Memory B cell (primary cell): ENCODE data around the gene HLA-A.
A peak's percentile ranks its signal among the peaks of the same experiment; 100 is the strongest.

ENCODE experiments used
- ATAC-seq: fragments of 150-1000 bp; cut with Tn5 transposase; 2 replicates; pipeline ENCODE4 v1.10.0; 2021; ENCODE audit warnings: low read depth, mild to moderate bottlenecking, moderate library complexity
- DNase-seq, 2 donors: peaks; one replicate each; pipeline ENCODE4 v3.0.0; 2022; ENCODE audit warnings: low spot score in 2 of 2
- H3K27ac Mint-ChIP-seq: one replicate; pipeline ENCODE4 v1.8.0; 2022; ENCODE audit warnings: mild to moderate bottlenecking, moderate library complexity, mixed read lengths
- H3K27me3 Mint-ChIP-seq: one replicate; pipeline ENCODE4 v1.8.0; 2022; ENCODE audit warnings: mixed read lengths
- H3K36me3 Mint-ChIP-seq: one replicate; pipeline ENCODE4 v1.8.0; 2022; ENCODE audit warnings: mild to moderate bottlenecking, mixed read lengths
- H3K4me1 Mint-ChIP-seq: one replicate; pipeline ENCODE4 v1.8.0; 2022; ENCODE audit warnings: mixed read lengths
- H3K4me3 Mint-ChIP-seq: one replicate; pipeline ENCODE4 v1.8.0; 2022; ENCODE audit warnings: mild to moderate bottlenecking, moderate library complexity, mixed read lengths
- H3K9me3 Mint-ChIP-seq: one replicate; pipeline ENCODE4 v1.8.0; 2022; ENCODE audit warnings: mixed read lengths

Gene HLA-A

DNA sequence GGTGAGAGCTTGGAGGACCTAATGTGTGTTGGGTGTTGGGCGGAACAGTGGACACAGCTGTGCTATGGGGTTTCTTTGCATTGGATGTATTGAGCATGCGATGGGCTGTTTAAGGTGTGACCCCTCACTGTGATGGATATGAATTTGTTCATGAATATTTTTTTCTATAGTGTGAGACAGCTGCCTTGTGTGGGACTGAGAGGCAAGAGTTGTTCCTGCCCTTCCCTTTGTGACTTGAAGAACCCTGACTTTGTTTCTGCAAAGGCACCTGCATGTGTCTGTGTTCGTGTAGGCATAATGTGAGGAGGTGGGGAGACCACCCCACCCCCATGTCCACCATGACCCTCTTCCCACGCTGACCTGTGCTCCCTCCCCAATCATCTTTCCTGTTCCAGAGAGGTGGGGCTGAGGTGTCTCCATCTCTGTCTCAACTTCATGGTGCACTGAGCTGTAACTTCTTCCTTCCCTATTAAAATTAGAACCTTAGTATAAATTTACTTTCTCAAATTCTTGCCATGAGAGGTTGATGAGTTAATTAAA is 3.0 kb downstream of the HLA-A start:
- Mint-ChIP-seq H3K36me3 (peaks cover 60% of the 10 kb centered on the region), H3K4me1 (peaks cover 61% of the 10 kb centered on the region), H3K27ac (peak overlapping the region; percentile 100), H3K4me3 (peak overlapping the region; percentile 95), H3K9me3 (no peaks in the 10 kb centered on the region), H3K27me3 (no peaks in the 10 kb centered on the region)
- DNase-seq (no peak), ATAC-seq (no peak)

DNA sequence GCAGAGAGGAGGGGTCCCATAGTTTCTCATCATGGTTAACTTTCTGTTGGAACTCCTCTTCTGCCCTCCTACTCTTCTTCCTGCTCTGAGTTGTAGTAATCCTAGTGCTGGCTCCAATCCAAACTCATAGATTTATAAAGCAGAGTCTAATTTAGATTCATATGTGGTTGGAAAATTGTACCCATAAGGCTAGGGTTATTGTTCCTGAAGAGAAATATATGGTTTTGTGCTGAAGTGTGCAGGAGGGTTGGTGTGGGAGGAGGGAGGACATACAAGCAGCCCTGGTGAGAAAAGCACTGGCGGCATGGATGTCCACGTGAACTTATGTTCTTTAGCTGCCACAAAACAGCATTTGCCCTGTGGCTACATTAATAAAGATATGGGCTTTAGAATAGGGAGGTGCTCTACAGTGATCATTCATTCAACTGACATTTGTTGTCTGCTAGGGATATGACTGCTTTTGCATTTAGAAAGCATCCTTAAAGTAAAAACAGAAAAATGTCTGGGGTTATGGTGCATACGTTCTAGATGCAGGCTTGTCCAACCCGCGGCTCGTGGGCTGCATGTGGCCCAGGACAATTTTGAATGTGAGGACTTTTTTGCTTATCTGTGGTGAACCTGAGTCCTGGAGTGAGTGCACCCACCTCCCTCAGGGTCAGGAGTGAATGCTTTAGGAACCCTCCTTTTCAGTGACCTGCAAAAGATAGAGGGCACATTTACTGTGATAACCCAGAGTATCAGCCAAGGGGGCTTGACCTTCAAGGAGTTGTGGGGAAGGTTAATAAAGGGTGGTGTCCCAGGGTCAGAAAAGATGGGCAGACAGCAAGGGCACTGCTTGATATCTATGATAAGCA is 4.1 kb downstream of the HLA-A start:
- Mint-ChIP-seq H3K36me3 (peaks cover 61% of the 10 kb centered on the region), H3K4me1 (peaks cover 59% of the 10 kb centered on the region), H3K27ac (peak overlapping the region; percentile 100), H3K27me3 (no peaks in the 10 kb centered on the region), H3K9me3 (no peaks in the 10 kb centered on the region), H3K4me3 (peak overlapping the region; percentile 95)
- ATAC-seq (no peak), DNase-seq (no peak)

- peaks cover 56% of the 10 kb centered on the region for H3K4me1 Mint-ChIP-seq
These were observed 5.0 kb downstream of the HLA-A start for GRCh38 chr6:29947077-29947980.

GRCh38 chr6:29948277-29948676 is 5.9 kb downstream of the HLA-A start:
- Mint-ChIP-seq H3K9me3 (no peaks in the 10 kb centered on the region), H3K4me3 (peak overlapping the region; percentile 28), H3K4me1 (peaks cover 55% of the 10 kb centered on the region), H3K36me3 (peaks cover 55% of the 10 kb centered on the region), H3K27me3 (no peaks in the 10 kb centered on the region), H3K27ac (peak overlapping the region; percentile 100)
- ATAC-seq = peak; percentile 7
- DNase-seq = no peak

More at GRCh38 chr6:29947077-29947980, 5.0 kb downstream of the HLA-A start:
- DNase-seq = no peak
- Mint-ChIP-seq H3K27me3 (no peaks in the 10 kb centered on the region), H3K9me3 (no peaks in the 10 kb centered on the region), H3K4me3 (peak overlapping the region; percentile 34), H3K27ac (peak overlapping the region; percentile 100), H3K36me3 (peaks cover 60% of the 10 kb centered on the region)
- ATAC-seq = peak; percentile 1

DNA sequence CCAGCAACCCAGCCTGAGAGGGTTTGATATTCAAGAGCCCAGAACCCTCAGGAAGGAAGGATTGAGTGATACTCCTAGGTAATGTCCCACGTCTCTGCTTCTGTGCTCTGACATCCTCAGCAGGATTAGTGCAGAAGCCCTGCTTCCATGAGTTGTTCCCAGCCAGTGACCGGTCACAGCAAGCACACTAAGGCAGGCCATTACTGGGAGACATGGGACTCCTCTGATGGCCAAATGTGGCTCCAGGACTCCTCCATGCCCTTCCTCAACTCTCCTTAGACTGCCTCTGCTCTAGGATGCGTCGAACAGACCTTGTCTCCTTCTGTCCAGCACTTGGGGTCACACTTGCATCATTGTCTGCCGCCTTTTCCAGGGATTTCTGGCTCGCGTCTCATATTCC is 7.6 kb downstream of the HLA-A start:
- Mint-ChIP-seq H3K27ac (no peak overlapping the region), H3K9me3 (no peaks in the 10 kb centered on the region), H3K36me3 (peaks cover 44% of the 10 kb centered on the region), H3K4me3 (no peak overlapping the region), H3K4me1 (peaks cover 48% of the 10 kb centered on the region), H3K27me3 (no peaks in the 10 kb centered on the region)
- ATAC-seq (no peak), DNase-seq (no peak)

DNA sequence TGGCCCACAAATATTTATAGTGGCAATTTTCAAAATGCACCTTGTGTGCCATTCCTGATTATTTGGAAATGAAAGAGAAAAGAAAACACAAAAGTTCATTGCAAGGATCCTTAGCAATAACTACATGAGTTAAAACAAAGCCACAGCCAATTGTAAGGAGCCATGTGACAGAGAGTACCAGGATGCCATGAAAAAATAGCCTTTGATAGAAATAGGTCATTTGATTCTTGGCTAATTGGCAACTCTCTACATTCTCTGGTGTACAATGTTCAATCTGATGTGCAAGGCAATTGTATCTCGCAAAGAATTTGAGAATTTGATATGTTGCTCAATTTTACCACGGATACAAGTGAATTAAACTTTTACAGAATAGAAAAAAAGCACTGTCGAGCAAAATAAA is 9.6 kb downstream of the HLA-A start:
- Mint-ChIP-seq H3K9me3 (no peaks in the 10 kb centered on the region), H3K36me3 (peaks cover 24% of the 10 kb centered on the region), H3K4me1 (peaks cover 30% of the 10 kb centered on the region), H3K27ac (no peak overlapping the region), H3K27me3 (no peaks in the 10 kb centered on the region), H3K4me3 (no peak overlapping the region)
- DNase-seq = no peak
- ATAC-seq = no peak

- DNase-seq = no peak
- H3K36me3 Mint-ChIP-seq = peaks cover 19% of the 10 kb centered on the region
- peaks cover 23% of the 10 kb centered on the region for H3K4me1 Mint-ChIP-seq
- H3K9me3 Mint-ChIP-seq = no peaks in the 10 kb centered on the region
- H3K27me3 Mint-ChIP-seq = no peaks in the 10 kb centered on the region
- H3K27ac Mint-ChIP-seq = no peak overlapping the region
- no peak for ATAC-seq
- H3K4me3 Mint-ChIP-seq = no peak overlapping the region
These were observed 10.7 kb downstream of the HLA-A start for GRCh38 chr6:29953001-29953441.

GRCh38 chr6:29953686-29954085 is 11.4 kb downstream of the HLA-A start:
- DNase-seq = no peak
- no peaks in the 10 kb centered on the region for H3K9me3 Mint-ChIP-seq
- ATAC-seq = no peak
- H3K4me3 Mint-ChIP-seq = no peak overlapping the region
- peaks cover 23% of the 10 kb centered on the region for H3K4me1 Mint-ChIP-seq
- H3K27me3 Mint-ChIP-seq = no peaks in the 10 kb centered on the region
- H3K27ac Mint-ChIP-seq = no peak overlapping the region
- peaks cover 13% of the 10 kb centered on the region for H3K36me3 Mint-ChIP-seq

GRCh38 chr6:29954272-29954671 is 11.9 kb downstream of the HLA-A start:
- no peak overlapping the region for H3K27ac Mint-ChIP-seq
- DNase-seq (no peak), ATAC-seq (no peak)
- H3K36me3 Mint-ChIP-seq = peaks cover 8% of the 10 kb centered on the region
- H3K4me3 Mint-ChIP-seq = no peak overlapping the region
- H3K27me3 Mint-ChIP-seq = no peaks in the 10 kb centered on the region
- peaks cover 23% of the 10 kb centered on the region for H3K4me1 Mint-ChIP-seq
- no peaks in the 10 kb centered on the region for H3K9me3 Mint-ChIP-seq

DNA sequence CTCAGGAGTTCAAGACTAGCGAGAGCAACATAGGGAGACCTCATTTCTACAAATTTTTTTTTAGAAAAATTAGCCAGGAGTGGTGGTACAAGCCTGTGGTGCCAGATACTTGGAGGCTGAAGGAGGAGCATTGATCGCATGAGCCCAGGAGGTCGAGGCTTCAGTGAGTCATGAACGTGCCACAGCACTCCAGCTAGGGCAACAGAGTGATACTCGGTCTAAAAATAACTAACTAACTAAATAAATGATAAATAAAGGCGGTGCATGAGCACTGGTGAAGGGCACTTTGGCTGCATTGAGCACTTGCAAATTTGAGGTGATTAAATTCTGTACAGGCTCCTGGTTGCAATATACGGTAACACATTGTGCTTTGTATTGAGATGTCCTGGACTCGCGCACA is 13.5 kb downstream of the HLA-A start:
- Mint-ChIP-seq H3K36me3 (no peaks in the 10 kb centered on the region), H3K27me3 (no peaks in the 10 kb centered on the region), H3K27ac (no peak overlapping the region), H3K4me3 (no peak overlapping the region), H3K9me3 (no peaks in the 10 kb centered on the region), H3K4me1 (peaks cover 22% of the 10 kb centered on the region)
- DNase-seq (no peak), ATAC-seq (no peak)

DNA sequence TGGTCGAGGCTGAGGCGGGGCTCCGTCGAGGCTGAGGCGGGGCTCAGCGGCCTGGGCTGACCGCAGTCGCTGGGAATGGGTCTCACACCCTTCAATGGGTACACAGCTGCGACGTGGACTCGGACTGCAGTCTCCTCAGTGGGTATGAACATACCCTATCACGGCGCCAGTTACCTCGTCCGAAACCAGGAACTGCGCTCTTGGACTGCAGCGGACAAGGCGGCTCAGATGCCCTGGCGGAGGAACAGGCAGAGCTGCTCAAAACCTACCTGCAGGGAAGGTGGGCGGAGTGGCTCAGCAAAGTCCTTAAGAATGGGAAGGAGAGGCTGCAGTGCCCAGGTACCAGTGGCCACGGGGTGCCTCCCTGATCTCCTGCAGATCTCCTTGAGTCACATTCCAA is 14.2 kb downstream of the HLA-A start:
- H3K4me1 Mint-ChIP-seq = peaks cover 22% of the 10 kb centered on the region
- H3K36me3 Mint-ChIP-seq = no peaks in the 10 kb centered on the region
- DNase-seq = no peak
- no peaks in the 10 kb centered on the region for H3K27me3 Mint-ChIP-seq
- no peak overlapping the region for H3K27ac Mint-ChIP-seq
- no peak for ATAC-seq
- H3K4me3 Mint-ChIP-seq = no peak overlapping the region
- H3K9me3 Mint-ChIP-seq = no peaks in the 10 kb centered on the region

DNA sequence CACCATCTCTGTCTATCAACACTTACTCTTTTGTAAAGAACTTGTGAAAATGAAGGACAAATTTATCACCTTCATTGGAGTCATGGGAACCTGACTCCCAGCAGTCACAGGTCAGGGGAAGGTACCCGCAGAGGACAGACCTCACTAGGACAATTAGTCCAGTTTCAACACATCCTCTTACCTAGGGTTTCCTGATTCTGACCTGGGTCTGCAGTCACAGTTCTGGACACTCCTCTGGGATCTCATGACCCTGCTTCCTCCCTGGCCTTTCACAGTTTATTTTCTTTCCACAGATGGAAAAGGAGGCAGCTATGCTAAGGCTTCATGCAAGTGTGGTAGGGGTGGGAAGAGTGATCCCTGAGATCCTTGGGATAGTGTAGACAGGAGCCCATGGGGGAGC is 15.7 kb downstream of the HLA-A start:
- H3K36me3 Mint-ChIP-seq = no peaks in the 10 kb centered on the region
- no peak for ATAC-seq

DNA sequence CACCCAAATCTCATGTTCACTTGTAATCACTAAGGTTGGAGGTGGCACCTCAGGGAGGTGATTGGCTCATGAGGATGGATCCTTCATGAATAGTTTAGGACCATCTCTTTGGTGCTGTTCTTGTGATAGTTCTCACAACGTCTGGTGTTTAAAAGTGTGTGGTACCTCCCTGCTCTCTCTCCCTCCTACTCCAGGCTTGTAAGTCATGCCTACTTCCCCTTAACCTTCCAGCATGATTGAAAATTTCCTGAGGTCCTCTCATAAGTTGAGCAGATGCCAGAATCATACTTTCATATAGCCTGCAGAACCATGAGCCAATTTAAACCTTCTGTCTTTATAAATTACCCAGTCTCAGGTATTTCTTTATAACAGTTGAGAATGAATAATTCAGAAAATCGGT is 16.6 kb downstream of the HLA-A start:
- Mint-ChIP-seq H3K27ac (no peak overlapping the region), H3K27me3 (no peaks in the 10 kb centered on the region), H3K4me3 (no peak overlapping the region), H3K9me3 (no peaks in the 10 kb centered on the region), H3K4me1 (peaks cover 22% of the 10 kb centered on the region), H3K36me3 (no peaks in the 10 kb centered on the region)
- no peak for DNase-seq
- ATAC-seq = no peak

More for the DNA sequence above, 15.7 kb downstream of the HLA-A start:
- H3K27ac Mint-ChIP-seq = no peak overlapping the region
- no peaks in the 10 kb centered on the region for H3K9me3 Mint-ChIP-seq
- peaks cover 22% of the 10 kb centered on the region for H3K4me1 Mint-ChIP-seq
- no peak overlapping the region for H3K4me3 Mint-ChIP-seq
- DNase-seq = no peak
- no peaks in the 10 kb centered on the region for H3K27me3 Mint-ChIP-seq

GRCh38 chr6:29959467-29959866 is 17.1 kb downstream of the HLA-A start:
- Mint-ChIP-seq H3K4me3 (no peak overlapping the region), H3K9me3 (no peaks in the 10 kb centered on the region), H3K27ac (no peak overlapping the region), H3K27me3 (no peaks in the 10 kb centered on the region), H3K36me3 (no peaks in the 10 kb centered on the region), H3K4me1 (peaks cover 22% of the 10 kb centered on the region)
- DNase-seq (no peak), ATAC-seq (peak; percentile 61)
